Measurements from ENCODE around the gene CTNND2. TPM values are rescaled to one million over a fixed set of nuclear protein-coding genes. Genes with fewer than 3 reads are reported as not detected.

Gene CTNND2
- total RNA-seq, 1 experiment from 2014 or later = 7.0 TPM

GRCh38 chr5:11528720-11529119 is 375.5 kb downstream of the CTNND2 start:
- Mint-ChIP-seq H3K27me3 (ENCODE audit: low read depth) (no peaks in the 10 kb centered on the region), H3K36me3 (ENCODE audit: insufficient read depth in 1 of 3, low read depth in 3 of 3) (no peaks in the 10 kb centered on the region), H3K9me3 (no peaks in the 10 kb centered on the region), H3K27ac (peak overlapping the region; percentile 52 to 95 (median 76); a peak in 6 of 7 replicates), H3K4me1 (peaks cover 63 to 68% of the 10 kb centered on the region in 2 experiments), H3K4me3 (peak overlapping the region in 1 of 2 experiments; percentile 46; a peak in 2 of 5 replicates)
- H2AFZ ChIP-seq (ENCODE audit: low read length) = no peak overlapping the region
- no peak overlapping the region for H3K23ac ChIP-seq (ENCODE audit: insufficient read length, low read depth, low read length)
- H3K23me2 ChIP-seq (ENCODE audit: insufficient read length, low read depth, low read length, poor library complexity, severe bottlenecking) = no peaks in the 10 kb centered on the region
- no peak overlapping the region for H3K4me2 ChIP-seq (ENCODE audit: insufficient read depth, insufficient read length, low read length)
- H4K91ac ChIP-seq (ENCODE audit: insufficient read length, low read depth, low read length) = no peak overlapping the region
- no peaks in the 10 kb centered on the region for H3K79me1 ChIP-seq (ENCODE audit: insufficient read depth, low read depth, low read length, poor library complexity, severe bottlenecking)
- no peak overlapping the region for H3T11ph ChIP-seq (ENCODE audit: low read length)
- no peak overlapping the region for H2BK5ac ChIP-seq (ENCODE audit: insufficient read length, low read length)
- WGBS (ENCODE audit: extremely low coverage, insufficient read length, low lambda C conversion rate) = no CpG with 5 or more reads among the region's 7 CpGs
- H4K5ac ChIP-seq (ENCODE audit: insufficient read length, low read depth, low read length) = no peak overlapping the region
- no peak overlapping the region for H3K56ac ChIP-seq (ENCODE audit: insufficient read length, low read depth, low read length)
- H4K20me1 ChIP-seq (ENCODE audit: control insufficient read depth, insufficient read depth, insufficient read length) = no peaks in the 10 kb centered on the region
- H3K9ac ChIP-seq (ENCODE audit: extremely low read depth, insufficient read length, low read length) = no peak overlapping the region
- TF ChIP-seq CTCF (conservative IDR thresholded peaks at IDR 0.05) = no peak
- H2AK5ac ChIP-seq (ENCODE audit: insufficient read length, low read length) = no peak overlapping the region
- no peak overlapping the region for H2BK20ac ChIP-seq (ENCODE audit: low read depth, low read length, poor library complexity, severe bottlenecking)
- no peak overlapping the region for H3K4ac ChIP-seq (ENCODE audit: low read depth, low read length)
- no peak for DNase-seq
- H2BK15ac ChIP-seq (ENCODE audit: low read depth, low read length) = no peak overlapping the region
- H3K18ac ChIP-seq (ENCODE audit: insufficient read length, low read depth, low read length) = no peak overlapping the region
- no peak overlapping the region for H4K8ac ChIP-seq (replicated peaks; ENCODE audit: insufficient read length, low read depth, low read length)
- H3K27me3 ChIP-seq (ENCODE audit: insufficient read depth, low read length) = no peaks in the 10 kb centered on the region
- H2BK12ac ChIP-seq (ENCODE audit: insufficient read length, low read depth, low read length) = no peak overlapping the region
- H2BK120ac ChIP-seq (ENCODE audit: low read depth, low read length, poor library complexity, severe bottlenecking) = no peak overlapping the region
- no peaks in the 10 kb centered on the region for H3K79me2 ChIP-seq (ENCODE audit: insufficient read depth, low read length)
- H3K14ac ChIP-seq (ENCODE audit: insufficient read depth, low read length) = no peak overlapping the region
- peaks cover 12% of the 10 kb centered on the region; the same call in 1 of the 2 replicates for H3K4me1 ChIP-seq (ENCODE audit: insufficient read depth, low read length)
- H3K9me3 ChIP-seq (ENCODE audit: control insufficient read depth, low read depth, low read length) = no peaks in the 10 kb centered on the region
- no peak overlapping the region for H3K27ac ChIP-seq (ENCODE audit: insufficient read length, low read depth, low read length)
